Calu3 (cell line): ENCODE data around the gene ZNF865. TPM values are rescaled to one million over a fixed set of nuclear protein-coding genes. Genes with fewer than 3 reads are reported as not detected.

Experiments
- BruUV-seq: library from RNA; stranded (reverse); fragments of 400-500 nt; replicated peaks from 2 replicates; lab custom pipeline; 2021; lab: Mats Ljungman, UMichigan
- CTCF ChIA-PET: fragments of 300-600 bp; sonication (Branson Sonifier 250); formaldehyde crosslinking; loops from one replicate; lab custom pipeline; 2022; ENCODE audit warnings: antibody characterized with exemption; lab: Charles Lee
- DNase-seq: peaks from one replicate; pipeline ENCODE4 v3.0.0; 2022
- H3K27ac Mint-ChIP-seq: one replicate; pipeline ENCODE4 v1.8.0; 2022; ENCODE audit warnings: mixed read lengths; ENCODE audit not compliant: unreplicated experiment
- H3K27me3 Mint-ChIP-seq: one replicate; pipeline ENCODE4 v1.8.0; 2022; ENCODE audit warnings: mixed read lengths; ENCODE audit not compliant: unreplicated experiment
- H3K36me3 Mint-ChIP-seq: one replicate; pipeline ENCODE4 v1.8.0; 2022; ENCODE audit warnings: mild to moderate bottlenecking, moderate library complexity, mixed read lengths; ENCODE audit not compliant: insufficient read depth, unreplicated experiment
- H3K4me1 Mint-ChIP-seq: one replicate; pipeline ENCODE4 v1.8.0; 2022; ENCODE audit warnings: mild to moderate bottlenecking, low read depth, mixed read lengths; ENCODE audit not compliant: unreplicated experiment
- H3K4me3 Mint-ChIP-seq: one replicate; pipeline ENCODE4 v1.8.0; 2022; ENCODE audit warnings: mild to moderate bottlenecking, low read depth, moderate library complexity, mixed read lengths; ENCODE audit not compliant: unreplicated experiment
- H3K9me3 Mint-ChIP-seq: one replicate; pipeline ENCODE4 v1.8.0; 2022; ENCODE audit warnings: low read depth, mixed read lengths; ENCODE audit not compliant: unreplicated experiment
- intact Hi-C: fragments of 100-400 bp; cut with micrococcal nuclease; formaldehyde crosslinking; loops from one replicate; pipeline ENCODE4 v1.10.0; 2022; ENCODE audit not compliant: unreplicated experiment
- total RNA-seq: library from RNA; stranded (reverse); gene quantifications from 2 replicates; pipeline ENCODE4 v1.2.3, GENCODE V29; 2022
- TF ChIP-seq, protein P1 (sequence below): fragments of 200-600 bp; IDR thresholded peaks from one replicate; pipeline ENCODE4 v1.8.0; 2022; ENCODE audit warnings: antibody characterized with exemption; ENCODE audit not compliant: unreplicated experiment

Gene ZNF865
- total RNA-seq, 1 experiment from 2014 or later: 29.6 TPM

DNA sequence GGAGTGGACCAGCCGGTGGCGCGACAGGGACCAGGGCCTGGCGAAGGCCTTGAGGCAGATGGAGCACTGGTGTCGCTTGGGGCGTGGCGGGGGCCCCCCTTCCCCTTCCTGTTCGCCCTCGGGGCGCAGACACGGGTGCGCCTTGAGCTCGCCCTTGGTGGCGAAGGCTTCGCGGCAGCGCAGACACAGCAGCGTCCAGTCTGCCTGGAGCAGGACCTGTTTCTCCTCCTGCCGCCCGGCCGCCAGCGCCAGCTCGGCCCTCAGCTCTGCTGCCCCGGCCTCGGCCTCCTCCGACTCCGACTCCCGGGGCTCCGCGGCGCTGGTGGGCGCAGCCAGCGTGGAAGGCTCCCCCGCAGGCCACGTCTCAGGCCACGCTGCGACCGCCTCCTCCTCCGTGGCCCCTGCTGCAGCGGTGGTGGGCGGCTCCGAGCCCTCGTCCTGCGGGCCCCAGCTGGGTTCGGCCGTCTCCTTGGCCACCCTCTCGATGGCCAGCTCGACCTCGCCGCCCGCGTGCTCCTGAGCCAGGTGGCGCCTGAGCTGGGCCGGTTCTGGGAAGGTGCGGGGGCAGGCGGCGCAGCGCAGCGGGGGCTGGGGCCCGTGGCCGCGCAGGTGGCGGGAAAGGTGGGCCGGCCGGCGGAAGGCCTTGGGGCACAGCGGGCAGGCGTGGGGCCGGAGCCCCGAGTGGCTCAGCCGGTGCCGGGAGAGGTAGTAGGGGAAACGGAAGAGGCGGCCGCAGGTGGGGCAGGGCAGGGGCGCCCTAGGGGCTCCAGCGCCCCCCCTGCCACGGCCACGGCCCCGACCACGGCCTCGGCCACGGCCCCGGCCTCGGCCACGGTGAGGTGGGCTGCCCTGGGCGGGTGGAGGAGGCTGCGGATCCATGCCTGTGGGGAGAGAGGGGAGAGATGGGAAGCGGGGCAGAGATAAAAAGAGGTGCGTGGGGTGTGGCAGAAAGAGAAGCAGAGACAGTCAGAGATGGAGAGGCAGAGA, 26.4 kb upstream of the ZNF865 start:
- Mint-ChIP-seq H3K4me3 (peak overlapping the region; percentile 80), H3K36me3 (peaks cover 28% of the 10 kb centered on the region), H3K4me1 (peaks cover 22% of the 10 kb centered on the region), H3K27ac (peak overlapping the region; percentile 52), H3K9me3 (no peaks in the 10 kb centered on the region), H3K27me3 (no peaks in the 10 kb centered on the region)
- DNase-seq: no peak
- no TSS peak for BruUV-seq
- CTCF ChIA-PET: no interaction called here
- TF ChIP-seq, protein P1, sequence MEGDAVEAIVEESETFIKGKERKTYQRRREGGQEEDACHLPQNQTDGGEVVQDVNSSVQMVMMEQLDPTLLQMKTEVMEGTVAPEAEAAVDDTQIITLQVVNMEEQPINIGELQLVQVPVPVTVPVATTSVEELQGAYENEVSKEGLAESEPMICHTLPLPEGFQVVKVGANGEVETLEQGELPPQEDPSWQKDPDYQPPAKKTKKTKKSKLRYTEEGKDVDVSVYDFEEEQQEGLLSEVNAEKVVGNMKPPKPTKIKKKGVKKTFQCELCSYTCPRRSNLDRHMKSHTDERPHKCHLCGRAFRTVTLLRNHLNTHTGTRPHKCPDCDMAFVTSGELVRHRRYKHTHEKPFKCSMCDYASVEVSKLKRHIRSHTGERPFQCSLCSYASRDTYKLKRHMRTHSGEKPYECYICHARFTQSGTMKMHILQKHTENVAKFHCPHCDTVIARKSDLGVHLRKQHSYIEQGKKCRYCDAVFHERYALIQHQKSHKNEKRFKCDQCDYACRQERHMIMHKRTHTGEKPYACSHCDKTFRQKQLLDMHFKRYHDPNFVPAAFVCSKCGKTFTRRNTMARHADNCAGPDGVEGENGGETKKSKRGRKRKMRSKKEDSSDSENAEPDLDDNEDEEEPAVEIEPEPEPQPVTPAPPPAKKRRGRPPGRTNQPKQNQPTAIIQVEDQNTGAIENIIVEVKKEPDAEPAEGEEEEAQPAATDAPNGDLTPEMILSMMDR: no peak
- intact Hi-C loops: no loop called here

DNA sequence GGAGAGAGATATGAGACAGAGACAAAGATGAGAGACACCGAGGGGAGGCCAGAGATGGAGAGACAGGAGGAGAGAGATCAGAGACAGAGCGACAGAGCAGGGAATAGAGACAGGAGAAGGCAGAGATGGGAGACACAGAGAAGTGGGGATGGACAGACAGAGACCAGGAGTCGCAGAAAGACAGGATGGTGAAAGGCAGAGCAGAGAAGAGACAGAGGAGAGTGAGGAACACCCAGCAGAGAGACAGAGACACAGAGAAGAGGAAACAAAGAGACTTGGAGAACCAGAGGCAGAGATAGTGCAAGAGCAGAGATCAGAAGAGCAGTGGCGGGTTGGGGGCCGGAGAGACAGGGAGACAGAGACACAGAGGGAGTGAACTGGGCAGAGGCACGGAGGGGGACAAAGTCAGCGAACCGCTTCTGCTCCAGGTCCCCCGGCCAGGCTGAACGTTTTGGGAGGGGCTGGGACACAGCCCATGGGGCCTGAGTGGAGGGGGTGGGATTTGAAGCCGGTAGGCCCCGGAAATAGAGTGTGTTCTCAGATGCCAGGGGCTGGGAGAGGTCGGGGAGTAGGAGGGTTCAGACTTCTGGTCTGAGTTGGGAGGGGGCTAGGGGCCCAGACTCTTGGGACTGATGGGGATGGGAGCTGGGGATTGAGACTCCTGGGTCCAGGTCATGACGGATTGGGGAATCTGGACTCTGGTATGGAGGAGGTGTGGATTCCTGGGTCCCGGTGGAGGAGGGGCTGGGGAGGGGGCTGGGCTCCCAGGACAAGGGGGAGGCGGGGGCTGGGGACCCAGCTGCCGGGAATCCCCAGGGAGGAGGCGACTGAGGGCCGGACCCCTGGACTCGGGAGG, 25.5 kb upstream of the ZNF865 start:
- Mint-ChIP-seq H3K27ac (peak overlapping the region; percentile 52), H3K4me1 (peaks cover 22% of the 10 kb centered on the region), H3K36me3 (peaks cover 28% of the 10 kb centered on the region), H3K9me3 (no peaks in the 10 kb centered on the region), H3K27me3 (peaks cover 4% of the 10 kb centered on the region), H3K4me3 (peak overlapping the region; percentile 80)
- TF ChIP-seq, protein P1: no peak
- no peak for DNase-seq
- CTCF ChIA-PET: interaction anchor here (1.5 kb wide), 1 partner anchor 19 kb away, joined by 4 read pairs; the partner anchor contains the start of gene FIZ1
- intact Hi-C loops: loop anchor here (5.0 kb wide), 1 partner anchor 33 kb away; the partner anchor contains the start of gene SBK3
- TSS peak; percentile 30 for BruUV-seq

DNA sequence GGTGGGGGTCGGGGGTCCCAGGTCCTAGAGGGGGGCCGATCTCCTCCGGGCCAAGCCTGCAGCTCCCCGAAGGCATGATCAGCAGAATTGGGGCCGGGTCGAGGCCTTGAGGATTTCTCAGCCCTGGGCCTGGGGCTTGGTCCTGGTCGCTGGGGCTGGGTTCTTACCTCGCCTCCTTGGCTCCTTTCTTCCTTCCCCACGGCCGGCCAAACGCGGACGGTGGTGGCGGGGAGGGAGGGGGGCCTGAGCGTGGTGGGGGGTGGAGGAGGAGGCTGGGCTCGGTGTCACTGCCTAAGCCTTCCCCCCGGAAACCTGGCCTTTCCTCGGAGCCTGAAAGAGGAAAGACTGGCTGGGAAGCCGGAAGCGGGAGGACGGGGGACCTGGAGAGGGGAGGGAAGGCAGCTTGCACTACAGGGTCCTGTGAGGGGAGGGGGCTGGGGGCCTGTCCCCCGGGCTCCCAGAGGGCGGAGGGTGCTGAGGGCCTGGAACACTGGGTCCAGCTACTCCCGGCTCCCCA, 24.8 kb upstream of the ZNF865 start, which contains the start of gene ZNF579:
Gene ZNF579, minus strand, starts transcription at position 221 of the 517 bp plus-strand sequence. CDS start 1,209 bp downstream, outside the sequence.
- TF ChIP-seq, protein P1: no peak
- peak; percentile 95 for DNase-seq
- CTCF ChIA-PET: interaction anchor here (0.6 to 1.5 kb wide), 2 partner anchors 14 to 18 kb away, joined by 4 read pairs; partner anchors contain the start of gene FIZ1
- H3K9me3 Mint-ChIP-seq: no peaks in the 10 kb centered on the region
- H3K27ac Mint-ChIP-seq: peak within 1 kb of the TSS; percentile 52
- H3K4me3 Mint-ChIP-seq: peak within 1 kb of the TSS; percentile 80
- H3K27me3 Mint-ChIP-seq: peaks cover 11% of the 10 kb centered on the region
- H3K36me3 Mint-ChIP-seq: peaks cover 28% of the 10 kb centered on the region
- intact Hi-C loops: loop anchor here (5.0 kb wide), 1 partner anchor 33 kb away; the partner anchor contains the start of gene SBK3
- peaks cover 29% of the 10 kb centered on the region for H3K4me1 Mint-ChIP-seq
- no TSS peak for BruUV-seq
